GM21447 (cell line): Measurements from ENCODE around the gene CACNA1D.

Experiments used
- ATAC-seq: cut with Tn5 transposase; IDR thresholded peaks from one replicate; pipeline ENCODE4 v1.9.1; 2021; ENCODE audit not compliant: unreplicated experiment

Gene CACNA1D

DNA sequence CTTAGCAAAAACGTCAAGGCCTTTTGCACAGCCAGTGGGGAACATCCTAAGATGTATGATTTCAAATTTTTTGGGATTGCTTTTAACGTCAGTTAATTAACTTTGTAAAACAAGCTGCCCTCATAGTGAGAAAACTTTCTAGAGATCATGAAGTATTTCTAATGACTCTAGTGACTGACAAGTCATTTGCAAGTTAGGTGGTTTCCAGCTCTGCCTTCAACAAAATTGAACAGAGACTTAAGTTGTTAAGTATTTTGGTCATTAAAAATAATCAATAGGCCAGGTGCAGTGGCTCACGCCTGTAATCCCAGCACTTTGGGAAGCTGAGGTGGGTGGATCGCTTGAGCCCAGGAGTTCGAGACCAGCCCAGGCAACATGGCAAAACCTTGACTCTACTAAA, 280.6 kb downstream of the CACNA1D start:
- ATAC-seq: no peak

- no peak for ATAC-seq
These were observed 281.4 kb downstream of the CACNA1D start for GRCh38 chr3:53775834-53776251.

GRCh38 chr3:53776494-53777101, 282.2 kb downstream of the CACNA1D start:
- no peak for ATAC-seq

DNA sequence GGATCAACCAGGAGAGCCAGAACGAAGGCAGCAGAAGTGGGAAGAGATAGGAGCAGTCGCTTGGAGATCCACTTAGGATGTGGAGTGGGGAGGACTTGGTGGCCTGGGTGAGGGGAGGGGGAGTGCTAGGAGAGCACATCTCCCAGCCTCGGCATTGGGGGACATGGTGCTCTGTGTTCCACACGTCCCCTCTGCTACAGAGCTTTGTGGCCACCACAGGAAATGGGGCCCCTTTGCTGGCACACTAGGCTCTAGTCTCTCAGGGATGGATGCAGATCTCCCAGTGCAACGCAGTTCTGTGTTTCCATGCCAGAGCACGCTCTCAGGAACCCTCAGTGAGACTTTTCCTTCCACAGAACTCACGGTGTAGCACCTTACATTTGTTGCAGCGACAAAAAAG, 283.1 kb downstream of the CACNA1D start:
- ATAC-seq: no peak

DNA sequence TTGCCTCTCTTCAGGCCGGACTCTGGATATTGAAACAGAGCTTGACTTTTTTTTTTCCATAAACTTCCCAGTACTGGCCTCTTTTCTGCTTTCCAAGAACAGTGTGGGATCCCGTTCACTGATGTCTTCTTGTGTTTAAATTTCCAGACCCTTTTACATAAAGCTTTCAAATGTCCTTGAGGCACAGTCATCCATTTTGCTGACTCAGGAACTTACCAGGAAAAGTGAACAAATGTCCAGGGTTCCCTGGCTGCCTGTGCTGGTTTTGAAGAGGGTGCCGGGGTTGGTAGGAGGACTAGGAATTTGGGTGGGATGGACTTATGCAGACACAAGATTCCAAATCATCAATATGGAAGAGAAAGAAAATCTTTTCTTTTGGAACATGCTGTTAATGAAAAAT, 283.7 kb downstream of the CACNA1D start:
- ATAC-seq: no peak

DNA sequence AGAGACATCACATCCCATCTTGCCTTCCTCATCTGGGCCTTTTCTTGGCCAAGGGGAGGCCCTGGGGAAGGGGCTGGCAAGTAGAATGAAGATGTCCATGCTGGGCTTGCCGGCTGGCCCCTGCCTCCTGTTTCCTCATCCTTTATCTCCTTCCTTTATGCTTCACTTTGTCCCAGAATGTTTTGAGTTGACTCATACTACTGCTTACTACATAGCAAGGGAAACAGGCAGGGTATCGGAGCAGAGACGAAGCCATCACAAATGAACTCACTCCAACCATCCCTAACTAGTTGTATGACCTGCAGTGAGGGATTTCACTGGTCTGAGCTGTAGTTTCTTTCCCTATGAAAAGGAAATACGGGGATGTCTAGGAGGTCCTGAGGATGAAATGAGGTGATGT, 285.8 kb downstream of the CACNA1D start:
- ATAC-seq: no peak

GRCh38 chr3:53780806-53781205, 286.4 kb downstream of the CACNA1D start:
- ATAC-seq: no peak

- ATAC-seq: no peak
These were observed 292.6 kb downstream of the CACNA1D start for GRCh38 chr3:53787016-53787415.

DNA sequence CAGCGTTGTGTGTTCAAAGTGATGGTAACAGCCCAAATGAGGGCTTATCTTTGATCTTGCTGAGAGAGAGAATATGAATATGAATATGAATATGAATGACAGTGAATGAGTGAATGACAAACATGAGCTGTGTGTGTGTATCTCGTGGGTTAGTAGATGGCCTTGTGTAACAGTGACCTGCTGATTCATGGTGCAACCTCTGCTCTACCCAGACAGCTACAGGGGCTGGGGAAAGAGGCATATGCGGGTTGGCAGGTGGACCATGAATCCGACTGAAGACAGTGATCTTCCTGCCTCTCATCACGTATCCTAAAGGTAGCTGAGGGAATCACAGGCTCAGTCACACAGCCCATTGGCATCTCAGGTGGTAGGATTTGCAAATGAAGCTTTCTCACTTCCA, 293.6 kb downstream of the CACNA1D start:
- no peak for ATAC-seq

DNA sequence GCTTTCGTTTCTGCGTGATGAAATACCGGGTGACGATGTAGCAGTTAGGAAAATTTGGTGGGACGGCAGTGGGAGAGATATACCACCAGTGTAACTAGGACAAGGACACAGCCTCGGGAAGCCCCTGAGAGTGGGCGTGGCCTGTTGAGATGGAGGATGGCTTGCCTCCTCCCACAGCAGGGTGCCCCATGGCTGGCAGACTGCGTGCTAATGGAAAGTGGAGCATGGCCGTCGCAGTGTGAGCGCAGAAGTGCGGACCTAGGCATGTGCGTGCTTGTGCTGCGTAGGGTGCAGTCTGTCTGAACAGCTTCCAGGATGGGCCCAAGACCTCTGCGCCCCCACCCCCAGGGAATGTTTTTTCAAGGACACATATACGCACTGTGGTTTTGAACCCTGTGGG, 295.0 kb downstream of the CACNA1D start:
- no peak for ATAC-seq

DNA sequence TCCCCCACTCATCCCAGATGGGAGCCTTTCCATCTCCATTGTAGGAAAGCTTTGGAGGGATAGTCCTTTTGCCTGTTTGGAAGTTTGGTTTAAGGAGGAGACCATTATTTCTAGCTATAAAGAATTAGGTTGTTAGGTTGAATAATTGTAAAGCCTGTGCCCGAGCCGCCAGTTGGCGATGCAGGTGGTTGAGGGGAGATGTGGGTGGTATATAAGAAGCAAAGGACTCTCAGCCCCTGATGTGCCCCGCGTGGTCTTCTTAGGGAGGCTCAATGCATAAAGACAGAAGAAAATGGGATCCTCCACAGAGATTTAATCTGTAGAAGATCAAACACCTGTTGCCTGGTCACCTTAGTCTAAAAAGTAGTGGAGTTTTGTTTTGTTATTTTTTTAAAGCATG, 296.1 kb downstream of the CACNA1D start:
- no peak for ATAC-seq

DNA sequence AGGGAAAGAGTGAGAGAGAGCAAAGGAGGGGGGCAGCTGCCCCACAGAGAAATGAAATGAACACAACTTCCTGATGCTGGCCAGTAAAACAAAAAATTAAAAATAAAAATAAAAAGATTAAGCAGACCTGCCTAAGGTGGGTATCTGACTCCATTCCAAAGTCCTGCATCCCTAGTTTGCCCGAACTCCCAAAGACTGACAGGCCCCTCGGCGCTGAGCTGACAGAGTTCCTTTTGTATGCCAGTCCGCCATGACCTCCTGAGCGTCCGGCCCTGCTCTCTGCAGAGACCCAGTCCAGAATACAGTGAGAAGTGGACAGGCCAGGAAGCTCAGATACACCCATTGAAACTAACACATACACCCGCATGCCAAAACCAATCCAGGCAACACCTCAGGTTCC, 296.9 kb downstream of the CACNA1D start:
- no peak for ATAC-seq

DNA sequence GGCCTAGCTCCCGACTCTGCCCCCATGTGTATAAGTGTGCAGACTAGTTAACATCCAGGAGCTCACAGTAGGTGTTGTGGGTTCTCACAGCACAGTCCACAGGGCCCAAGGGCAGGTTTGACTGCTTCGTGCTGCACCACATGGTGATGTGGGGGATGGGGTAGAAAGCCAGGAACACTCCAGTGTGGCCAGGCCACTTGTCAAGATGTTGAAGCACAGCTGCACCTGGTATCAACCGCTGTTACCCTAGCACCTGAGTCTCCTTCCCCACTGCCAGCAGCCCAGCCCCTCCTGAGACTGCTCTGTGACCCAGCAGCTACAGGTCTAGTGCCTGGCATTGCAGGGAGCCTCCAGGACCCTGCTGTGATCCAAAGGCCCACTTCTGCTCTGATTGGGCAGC, 298.5 kb downstream of the CACNA1D start:
- ATAC-seq: no peak

GRCh38 chr3:53794597-53794996, 300.2 kb downstream of the CACNA1D start:
- no peak for ATAC-seq

GRCh38 chr3:53795176-53795575, 300.8 kb downstream of the CACNA1D start:
- ATAC-seq: no peak

GRCh38 chr3:53795789-53796560, 301.6 kb downstream of the CACNA1D start:
- ATAC-seq: no peak

- no peak for ATAC-seq
These were observed 303.7 kb downstream of the CACNA1D start for GRCh38 chr3:53798144-53798543.

- no peak for ATAC-seq
These were observed 305.0 kb downstream of the CACNA1D start for GRCh38 chr3:53799338-53799865.

DNA sequence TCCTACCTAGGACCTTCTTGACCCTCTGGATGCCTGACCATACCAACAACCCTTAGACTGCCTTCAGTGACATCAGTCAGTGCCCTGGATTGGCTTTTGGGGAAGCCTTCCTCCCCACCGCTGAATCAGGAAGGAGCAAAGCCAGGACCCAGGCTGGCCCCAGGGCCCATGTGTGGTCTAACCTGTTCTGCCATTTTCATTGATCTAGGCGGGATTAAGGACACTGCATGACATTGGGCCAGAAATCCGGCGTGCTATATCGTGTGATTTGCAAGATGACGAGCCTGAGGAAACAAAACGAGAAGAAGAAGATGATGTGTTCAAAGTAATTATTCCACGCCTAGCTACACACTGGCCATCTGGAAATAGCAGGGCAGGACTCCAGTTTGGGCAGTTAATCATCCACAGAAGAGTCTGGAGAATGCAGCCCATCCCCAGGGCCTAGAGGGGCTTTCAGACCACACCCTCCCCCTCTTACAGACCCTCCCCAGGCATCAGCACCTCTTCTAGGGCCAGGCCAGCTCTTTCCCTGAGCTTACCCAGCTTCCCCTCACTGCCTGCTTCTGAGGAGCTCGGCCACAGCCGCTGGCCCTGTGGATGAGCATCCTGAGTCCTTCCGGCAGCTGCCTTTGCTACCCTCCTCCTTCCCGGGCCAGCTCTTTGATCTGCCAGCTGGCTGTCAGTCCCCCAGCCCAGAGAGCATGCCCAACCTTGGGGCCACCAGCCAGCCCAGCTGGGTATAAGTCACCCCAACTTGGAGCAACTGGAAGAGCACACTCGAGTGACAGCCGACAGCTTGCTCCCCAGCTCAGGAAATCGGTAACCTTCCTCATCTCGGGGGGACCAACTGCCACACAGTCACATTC, 305.9 kb downstream of the CACNA1D start:
- ATAC-seq: no peak

DNA sequence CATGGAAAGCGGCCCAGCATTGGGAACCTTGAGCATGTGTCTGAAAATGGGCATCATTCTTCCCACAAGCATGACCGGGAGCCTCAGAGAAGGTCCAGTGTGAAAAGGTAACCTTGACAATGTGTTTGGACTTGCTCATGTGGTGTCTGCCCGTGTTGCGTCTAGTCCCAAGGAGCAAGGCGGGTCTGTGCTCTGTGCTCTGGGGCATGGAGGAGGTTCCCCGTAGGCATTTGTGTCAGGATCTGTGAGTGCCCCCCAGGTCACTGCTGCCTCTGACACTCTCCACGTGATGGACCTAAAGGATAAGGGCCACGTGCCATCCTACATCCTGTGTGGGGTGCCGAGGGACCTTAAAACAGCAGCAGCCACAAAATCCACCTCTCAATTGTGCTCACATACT, 306.9 kb downstream of the CACNA1D start:
- ATAC-seq: no peak

GRCh38 chr3:53802256-53802880, 308.0 kb downstream of the CACNA1D start:
- ATAC-seq: no peak
